GM19463 (cell line): ENCODE results near the gene GALNT9.

Source experiments
- ATAC-seq: cut with Tn5 transposase; IDR thresholded peaks from one replicate; pipeline ENCODE4 v1.9.1; 2021; ENCODE audit warnings: mild to moderate bottlenecking, moderate library complexity; ENCODE audit not compliant: unreplicated experiment

The GALNT9 gene

DNA sequence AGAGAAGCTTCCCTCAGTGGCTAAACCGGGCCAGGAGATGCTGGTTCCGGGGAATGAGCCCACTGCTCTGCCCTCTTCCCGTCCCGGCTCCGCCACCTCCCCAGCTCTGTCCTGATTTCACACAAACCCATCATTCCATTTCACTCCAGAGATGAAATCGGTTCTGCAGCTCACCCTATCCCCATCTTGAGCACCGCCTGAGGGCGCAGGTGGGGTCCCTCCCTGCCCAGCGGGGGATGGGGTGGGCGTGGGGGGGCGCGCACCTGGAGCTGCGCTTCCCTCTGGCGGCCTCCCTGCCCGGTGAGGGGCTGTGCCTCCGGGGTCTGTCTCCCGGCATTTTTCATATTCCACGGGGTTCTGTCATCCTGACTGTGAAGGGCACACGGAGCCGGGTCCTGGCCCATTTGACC is 140.5 kb downstream of the GALNT9 start:
- no peak for ATAC-seq

GRCh38 chr12:132188451-132188901 is 140.9 kb downstream of the GALNT9 start:
- no peak for ATAC-seq

GRCh38 chr12:132187646-132188450 is 141.5 kb downstream of the GALNT9 start:
- ATAC-seq = no peak

- ATAC-seq = no peak
Measured at GRCh38 chr12:132186857-132187620, 142.3 kb downstream of the GALNT9 start.

- ATAC-seq = no peak
Measured at GRCh38 chr12:132186208-132186856, 143.1 kb downstream of the GALNT9 start.

DNA sequence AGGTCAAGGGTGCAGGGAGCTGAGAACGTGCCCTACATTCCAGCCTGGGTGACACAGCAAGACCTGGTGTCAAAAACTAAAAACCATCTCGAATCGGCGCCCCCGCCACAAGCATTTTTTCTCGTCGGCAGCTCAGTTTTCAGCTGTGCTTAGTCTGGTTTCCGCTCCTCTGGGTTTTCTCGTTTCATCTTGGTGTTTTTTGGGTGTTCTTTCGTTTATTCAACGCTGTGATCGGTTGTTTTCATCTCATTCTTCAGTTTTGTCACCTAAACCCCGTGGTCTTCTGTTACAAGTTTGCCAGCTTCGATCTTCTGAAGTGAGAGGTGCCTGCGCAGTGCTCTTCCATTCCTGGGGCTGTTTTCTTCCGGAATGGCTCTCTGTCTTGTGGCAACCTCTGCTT is 143.7 kb downstream of the GALNT9 start:
- ATAC-seq = no peak

- ATAC-seq = no peak
Measured at GRCh38 chr12:132182711-132183365, 146.6 kb downstream of the GALNT9 start.

- ATAC-seq = no peak
Measured at GRCh38 chr12:132182206-132182710, 147.1 kb downstream of the GALNT9 start.

DNA sequence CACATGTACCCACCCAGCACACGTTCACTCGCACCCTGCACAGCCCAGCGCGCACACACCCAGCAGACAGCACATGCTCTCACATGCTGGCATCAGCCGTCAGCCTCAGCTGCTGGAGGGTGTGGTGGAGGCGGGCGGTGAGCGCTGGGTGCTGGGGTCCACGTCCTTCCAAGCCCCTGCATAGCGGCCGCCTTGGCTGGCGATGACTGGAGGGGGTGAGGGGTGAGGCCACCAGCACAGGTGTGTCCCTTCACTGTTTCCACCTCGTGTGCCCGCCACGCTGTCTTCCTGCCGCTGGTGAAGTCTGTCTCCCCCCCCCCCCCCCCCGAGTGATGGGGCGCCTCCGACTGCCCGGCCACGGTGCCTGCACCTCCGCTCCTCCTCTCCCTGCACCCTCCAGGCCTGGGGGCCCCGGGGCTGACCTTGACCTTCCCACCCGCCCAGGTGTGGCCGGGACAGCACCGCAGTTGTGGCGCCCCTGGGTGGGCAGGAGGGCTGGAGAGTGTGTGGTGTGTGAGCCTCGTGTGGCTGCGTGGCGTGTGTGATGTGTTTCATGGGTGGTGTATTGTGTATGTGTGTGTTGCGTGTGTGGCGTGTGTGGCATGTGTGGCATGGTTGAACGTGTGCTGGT is 147.7 kb downstream of the GALNT9 start:
- no peak for ATAC-seq

DNA sequence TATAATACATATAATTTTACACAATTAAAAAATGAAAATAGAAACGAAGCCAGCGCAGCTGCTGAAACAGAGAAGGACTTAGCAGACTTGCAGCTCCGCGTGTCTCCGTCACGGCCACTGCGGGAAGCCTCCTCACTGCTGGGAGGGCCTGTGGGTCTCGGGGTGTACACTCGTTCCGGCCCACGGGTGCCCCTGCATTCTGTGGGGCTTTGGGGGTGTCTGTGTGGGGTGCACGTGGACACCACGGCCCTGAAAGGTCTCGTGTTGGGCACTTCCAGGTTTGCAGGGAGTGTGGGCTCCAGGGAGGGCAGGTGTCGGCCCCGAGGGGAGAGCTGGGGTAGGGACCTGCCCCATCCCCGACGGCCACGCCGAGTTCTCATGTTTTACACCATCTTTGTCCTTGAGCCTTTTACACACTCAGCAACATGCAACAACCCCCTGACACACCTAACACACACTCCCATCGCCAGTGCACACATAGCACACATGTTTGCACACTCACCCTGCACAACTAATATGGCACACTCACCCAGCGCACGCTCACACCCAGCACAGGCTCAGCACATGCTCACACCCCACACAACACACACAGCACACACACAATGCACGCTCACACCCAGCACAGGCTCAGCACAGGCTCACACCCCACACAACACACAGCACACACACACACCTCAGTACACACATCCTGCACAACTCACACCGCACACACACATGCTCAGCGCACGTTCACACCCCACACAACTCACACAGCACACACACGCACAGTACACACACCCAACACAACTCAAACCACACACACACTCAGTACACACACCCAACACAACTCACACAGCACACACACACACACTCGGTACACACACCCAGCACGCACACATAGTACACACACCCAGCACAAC is 148.5 kb downstream of the GALNT9 start:
- no peak for ATAC-seq

DNA sequence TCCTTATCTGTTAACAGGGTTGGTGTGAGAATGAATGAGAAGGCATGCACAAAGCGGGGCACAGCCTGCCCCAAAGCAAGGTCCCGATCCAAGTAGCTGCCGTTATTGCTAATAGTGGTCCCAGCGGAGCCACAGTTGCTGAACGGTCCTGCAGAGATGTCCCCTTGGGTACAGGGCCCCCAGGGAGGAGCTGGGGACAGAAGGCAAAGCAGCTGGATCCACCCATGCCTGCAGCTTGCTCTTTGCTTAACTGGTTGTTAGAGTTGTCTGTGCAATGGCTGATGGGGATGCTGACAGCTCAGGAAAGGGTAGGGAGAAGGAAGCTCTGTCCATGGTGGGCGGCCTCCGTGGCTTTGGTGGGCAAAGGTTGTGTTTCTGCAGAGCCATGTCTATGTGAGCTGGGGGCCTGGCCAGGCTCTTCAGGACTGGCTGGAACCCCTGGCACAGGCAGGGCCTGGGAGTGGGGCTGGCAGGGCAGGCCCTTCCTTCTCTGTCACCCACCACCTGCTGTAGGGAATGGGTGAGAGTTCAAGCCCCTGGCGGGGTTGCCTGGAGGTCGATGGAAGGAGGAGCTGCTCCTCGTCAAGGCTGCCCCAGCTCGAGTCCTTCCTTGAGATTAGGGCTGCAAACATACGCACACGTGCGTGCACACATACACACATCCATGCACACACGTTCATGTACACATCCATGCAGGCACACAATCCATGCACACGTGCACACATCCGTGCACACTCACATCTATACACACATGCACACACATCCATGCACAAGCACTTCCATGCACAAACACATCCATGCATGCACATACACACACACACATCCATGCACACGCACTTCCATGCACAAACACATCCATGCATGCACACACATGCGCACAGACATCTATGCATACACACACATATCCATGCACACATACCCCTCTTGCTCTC is 149.7 kb downstream of the GALNT9 start:
- ATAC-seq = no peak

- ATAC-seq = no peak
Measured at GRCh38 chr12:132178801-132179401, 150.5 kb downstream of the GALNT9 start.

DNA sequence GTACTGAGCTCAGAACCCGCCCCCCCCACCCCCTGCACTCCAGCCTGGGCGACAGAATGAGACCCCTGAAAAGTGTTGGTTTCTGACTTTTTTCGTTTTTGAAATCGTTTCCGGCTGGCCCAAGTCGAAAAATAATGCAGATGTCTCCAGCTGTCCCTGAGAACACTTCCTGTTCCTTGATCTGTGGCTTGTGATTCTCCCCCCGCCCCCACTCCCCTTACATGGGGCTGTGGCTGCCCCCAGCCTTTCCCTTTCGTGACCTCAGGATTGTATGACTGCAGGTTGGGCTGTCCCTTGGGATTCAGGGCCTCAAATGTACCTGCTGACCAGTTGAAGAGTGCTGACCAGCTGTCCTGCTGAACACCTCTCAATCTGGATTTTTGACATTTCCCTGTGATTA is 151.1 kb downstream of the GALNT9 start:
- no peak for ATAC-seq

GRCh38 chr12:132176920-132177551 is 152.4 kb downstream of the GALNT9 start:
- no peak for ATAC-seq

GRCh38 chr12:132176385-132176919 is 152.9 kb downstream of the GALNT9 start:
- ATAC-seq = no peak

- no peak for ATAC-seq
Measured at GRCh38 chr12:132175496-132176384, 153.6 kb downstream of the GALNT9 start.
